Hematopoietic multipotent progenitor cell treated with erythropoietin and hydrocortisone succinate and interleukin-3 and kit ligand, for 17 days (in vitro differentiated cells): ENCODE results near the gene CORO1A.
"Not testable (repeated sequence)": the region's sequence is repeated elsewhere in the genome, so short reads cannot be mapped to it uniquely, and the experiment has no call there.

Experiments used
- DNase-seq: peaks from one replicate; pipeline ENCODE4 v3.0.0-alpha.2; 2015; ENCODE audit warnings: low spot score

The CORO1A gene

GRCh38 chr16:30170145-30170544 lies 13.3 kb upstream of the CORO1A start:
- not testable (repeated sequence) for DNase-seq

- no peak for DNase-seq
Observed at GRCh38 chr16:30173054-30173453, 10.3 kb upstream of the CORO1A start.

DNA sequence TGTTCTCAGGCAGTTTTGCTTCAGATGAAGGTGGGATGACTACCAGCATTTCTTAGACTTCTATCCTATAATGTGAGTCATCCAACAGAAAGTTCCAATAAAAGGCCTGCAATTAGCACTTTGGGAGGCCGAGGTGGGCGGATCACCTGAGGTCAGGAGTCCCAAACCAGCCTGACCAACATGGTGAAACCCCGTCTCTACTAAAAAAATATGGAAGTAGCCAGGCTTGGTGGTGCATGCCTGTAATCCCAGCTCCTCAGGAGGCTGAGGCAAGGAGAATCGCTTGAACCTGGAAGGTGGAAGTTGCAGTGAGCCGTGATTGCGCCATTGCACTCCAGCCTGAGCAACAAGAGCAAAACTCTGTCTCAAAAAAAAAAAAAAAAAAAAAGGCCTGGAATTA lies 6.5 kb upstream of the CORO1A start:
- not testable (repeated sequence) for DNase-seq

DNA sequence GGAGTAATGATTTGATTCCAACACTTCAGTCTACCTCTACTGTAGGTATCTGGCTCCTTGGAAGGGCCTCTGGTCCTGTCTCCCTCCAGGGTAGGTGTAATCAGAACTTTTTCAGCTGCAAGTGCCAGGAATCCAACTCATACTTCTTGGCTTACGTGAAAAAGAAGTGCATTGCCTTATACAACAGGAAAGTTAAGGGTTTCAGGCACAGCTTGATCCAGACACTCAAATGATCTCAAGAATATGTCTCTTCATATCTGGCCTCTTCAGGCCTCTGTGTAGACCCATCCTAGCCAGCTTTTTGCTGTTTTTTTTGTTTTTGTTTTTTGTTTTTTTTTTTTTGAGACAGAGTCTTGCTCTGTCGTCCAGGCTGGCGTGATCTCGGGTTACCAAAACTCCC lies 4.2 kb upstream of the CORO1A start:
- no peak for DNase-seq

GRCh38 chr16:30179931-30180330 lies 3.5 kb upstream of the CORO1A start:
- no peak for DNase-seq

GRCh38 chr16:30180741-30181140 lies 2.7 kb upstream of the CORO1A start:
- no peak for DNase-seq

DNA sequence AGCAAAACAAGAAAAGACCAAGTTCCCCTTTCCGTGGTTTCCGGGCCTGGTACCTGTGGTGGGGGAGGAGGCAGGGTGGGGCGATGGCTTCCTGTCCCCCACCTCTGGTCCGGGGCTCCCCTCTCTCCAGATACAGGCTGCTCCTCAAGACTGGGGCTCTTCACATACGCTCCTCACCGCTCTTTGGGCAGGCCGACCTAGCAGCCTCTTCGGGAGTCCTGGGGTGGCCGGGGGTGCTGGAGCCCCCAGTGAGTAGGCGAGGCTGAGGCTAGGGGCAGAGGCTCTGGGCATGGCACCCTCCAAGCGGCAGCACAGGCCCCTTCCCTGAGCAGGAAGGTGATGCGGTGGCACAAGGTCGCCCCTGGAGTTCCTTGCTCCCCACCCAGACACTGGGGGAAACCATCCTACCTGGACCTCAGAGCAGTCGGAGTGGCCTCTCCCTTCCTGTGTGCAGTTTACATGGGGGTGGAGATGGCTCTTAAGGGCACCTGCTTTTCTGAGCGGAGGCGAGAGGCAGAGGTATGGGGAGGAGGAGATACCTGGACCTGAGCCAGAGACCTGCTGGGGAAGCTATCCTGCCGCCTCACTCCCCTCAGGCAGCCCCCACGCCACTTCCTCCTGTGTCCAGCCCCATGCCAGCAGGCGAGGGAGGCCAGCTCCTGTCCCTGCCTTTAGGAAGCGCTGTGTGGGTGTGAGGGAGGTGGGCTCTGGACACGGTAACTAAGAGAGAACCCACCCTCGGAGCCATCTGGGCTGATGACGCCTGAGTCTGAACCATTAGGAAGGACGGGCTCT lies 891 bp downstream of the CORO1A start:
- no peak for DNase-seq

GRCh38 chr16:30184891-30185682 lies 1.7 kb downstream of the CORO1A start:
- no peak for DNase-seq

GRCh38 chr16:30185683-30186421 lies 2.5 kb downstream of the CORO1A start:
- DNase-seq = no peak

- DNase-seq = no peak
Observed at GRCh38 chr16:30186444-30186781, 3.0 kb downstream of the CORO1A start.

DNA sequence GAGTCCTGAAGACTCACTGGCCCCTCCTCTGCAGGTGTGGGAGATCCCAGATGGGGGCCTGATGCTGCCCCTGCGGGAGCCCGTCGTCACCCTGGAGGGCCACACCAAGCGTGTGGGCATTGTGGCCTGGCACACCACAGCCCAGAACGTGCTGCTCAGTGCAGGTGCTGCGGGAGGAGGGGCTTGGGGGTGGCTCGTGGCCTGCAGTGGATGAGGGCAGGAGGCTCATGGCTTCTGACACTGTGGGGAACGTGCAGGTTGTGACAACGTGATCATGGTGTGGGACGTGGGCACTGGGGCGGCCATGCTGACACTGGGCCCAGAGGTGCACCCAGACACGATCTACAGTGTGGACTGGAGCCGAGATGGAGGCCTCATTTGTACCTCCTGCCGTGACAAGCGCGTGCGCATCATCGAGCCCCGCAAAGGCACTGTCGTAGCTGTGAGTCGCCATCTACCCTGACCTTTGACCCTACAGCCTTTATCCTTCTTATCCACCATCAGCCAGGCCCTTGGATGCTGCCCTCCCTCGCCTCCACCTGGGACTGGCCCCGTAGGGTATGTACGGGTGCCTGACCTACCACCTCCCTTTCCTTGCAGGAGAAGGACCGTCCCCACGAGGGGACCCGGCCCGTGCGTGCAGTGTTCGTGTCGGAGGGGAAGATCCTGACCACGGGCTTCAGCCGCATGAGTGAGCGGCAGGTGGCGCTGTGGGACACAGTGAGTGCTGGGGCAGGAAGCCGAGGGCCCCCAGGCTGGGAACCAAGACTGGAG lies 3.6 kb downstream of the CORO1A start:
- DNase-seq = peak; percentile 71

GRCh38 chr16:30187556-30187865 lies 4.1 kb downstream of the CORO1A start:
- no peak for DNase-seq

- no peak for DNase-seq
Observed at GRCh38 chr16:30187971-30188561, 4.7 kb downstream of the CORO1A start.

DNA sequence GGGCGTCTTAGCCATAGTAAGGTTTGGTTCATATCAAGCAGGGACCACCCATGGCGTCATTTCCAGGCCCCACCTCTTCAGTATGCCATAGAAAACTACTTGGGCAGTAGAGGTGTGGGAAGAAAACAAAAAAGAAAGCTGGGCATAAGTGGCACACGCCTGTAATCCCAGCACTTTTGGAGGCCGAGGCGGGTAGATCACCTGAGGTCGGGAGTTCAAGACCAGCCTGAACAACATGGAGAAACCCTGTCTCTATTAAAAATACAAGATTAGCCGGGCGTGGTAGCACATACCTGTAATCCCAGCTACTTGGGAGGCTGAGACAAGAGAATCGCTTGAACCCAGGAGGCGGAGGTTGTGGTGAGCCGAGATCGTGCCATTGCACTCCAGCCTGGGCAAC lies 7.8 kb downstream of the CORO1A start:
- not testable (repeated sequence) for DNase-seq

DNA sequence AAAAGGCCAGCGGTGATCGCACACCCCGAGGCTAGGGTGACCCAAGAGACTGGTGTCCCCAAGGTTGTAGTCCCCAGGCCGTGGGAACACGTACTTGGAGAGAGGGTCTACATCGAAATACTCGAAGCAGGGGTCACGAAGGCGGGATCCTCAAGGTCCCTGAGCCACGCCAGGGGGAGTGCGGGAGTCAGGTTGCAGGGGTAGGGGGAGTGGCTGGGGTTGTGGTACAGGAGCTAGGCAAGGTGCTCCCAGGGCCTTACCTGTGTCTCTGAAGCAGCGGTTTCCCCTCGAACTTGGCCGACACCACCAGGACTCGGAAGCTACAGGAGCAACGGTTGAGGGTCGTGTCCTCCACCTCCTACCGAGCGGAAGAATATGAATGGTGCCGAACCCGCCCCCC lies 9.7 kb downstream of the CORO1A start:
- not testable (repeated sequence) for DNase-seq

- DNase-seq = not testable (repeated sequence)
Observed at GRCh38 chr16:30193615-30194014, 10.2 kb downstream of the CORO1A start, which contains the start of the genes BOLA2B and SLX1A. TSS of gene BOLA2B (minus strand) at chr16:30193666. CDS start at chr16:30193595, 71 bp downstream. TSS of gene SLX1A (plus strand) at chr16:30193875. CDS start at chr16:30194085, 210 bp downstream.

GRCh38 chr16:30194172-30194925 lies 10.9 kb downstream of the CORO1A start:
- DNase-seq = not testable (repeated sequence)

DNA sequence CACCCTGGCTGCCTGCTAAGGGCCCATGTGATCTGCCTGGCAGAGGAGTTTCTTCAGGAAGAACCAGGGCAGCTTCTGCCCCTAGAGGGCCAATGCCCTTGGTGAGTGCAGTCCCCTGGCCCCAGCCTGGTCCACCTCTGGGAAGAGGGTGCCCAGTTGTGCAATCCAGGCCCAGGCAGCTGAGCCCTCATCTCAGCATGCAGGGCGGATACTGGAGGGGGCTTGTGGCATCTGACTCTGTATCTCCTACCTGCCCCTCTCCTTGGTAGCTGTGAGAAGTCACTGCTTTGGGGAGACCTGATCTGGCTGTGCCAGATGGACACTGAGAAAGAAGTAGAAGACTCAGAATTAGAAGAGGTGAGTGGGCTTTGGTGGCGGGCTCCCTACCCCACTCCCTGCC lies 13.6 kb downstream of the CORO1A start:
- not testable (repeated sequence) for DNase-seq

DNA sequence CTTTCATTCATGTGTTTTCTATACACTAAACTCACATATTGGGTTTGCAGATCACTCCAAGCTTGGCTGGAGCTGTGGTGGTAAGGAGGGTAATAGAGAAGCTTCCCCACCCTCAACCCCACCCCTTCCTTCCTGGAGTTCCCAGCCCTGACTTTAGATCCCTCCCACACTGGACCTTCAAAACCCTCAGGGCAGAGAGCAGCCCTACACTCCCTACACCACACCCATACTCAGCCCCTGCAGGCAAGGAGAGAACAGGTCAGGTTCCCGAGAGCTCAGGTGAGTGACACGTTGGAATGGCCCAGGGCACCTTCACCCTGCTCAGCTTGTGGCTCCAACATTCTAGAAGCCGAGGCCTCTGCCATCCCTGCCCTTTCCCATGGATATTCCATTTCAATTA lies 15.6 kb downstream of the CORO1A start, which contains the start of gene SULT1A3:
Gene SULT1A3, plus strand, starts transcription at position 207 of the 400 bp plus-strand sequence. CDS start 1,474 bp downstream, outside the sequence.
- not testable (repeated sequence) for DNase-seq

DNA sequence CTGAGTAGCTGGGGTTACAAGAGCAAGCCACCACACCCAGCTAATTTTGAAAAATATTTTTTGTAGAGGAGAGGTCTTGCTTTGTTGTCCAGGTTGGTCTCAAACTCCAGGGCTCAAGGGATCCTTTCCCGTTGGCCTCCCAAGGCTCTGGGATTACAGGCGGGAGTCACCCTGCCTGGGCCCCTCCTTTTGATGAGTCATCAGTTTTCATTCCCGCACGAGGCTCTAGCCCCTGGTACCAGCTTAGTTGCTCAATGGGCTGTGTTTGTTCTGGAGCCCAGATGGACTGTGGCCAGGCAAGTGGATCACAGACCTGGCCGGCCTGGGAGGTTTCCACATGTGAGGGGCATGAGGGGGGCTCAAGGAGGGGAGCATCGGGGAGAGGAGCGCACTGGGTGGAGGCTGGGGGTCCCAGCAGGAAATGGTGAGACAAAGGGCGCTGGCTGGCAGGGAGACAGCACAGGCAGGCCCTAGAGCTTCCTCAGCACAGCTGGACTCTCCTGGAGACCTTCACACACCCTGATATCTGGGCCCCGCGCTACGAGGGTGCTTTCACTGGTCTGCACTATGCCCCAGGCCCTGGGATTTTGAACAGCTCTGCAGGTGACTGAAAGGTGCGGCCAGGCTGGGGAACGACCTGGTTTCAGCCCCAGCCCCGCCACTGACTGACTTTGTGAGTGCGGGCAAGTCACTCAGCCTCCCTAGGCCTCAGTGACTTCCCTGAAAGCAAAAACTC lies 16.4 kb downstream of the CORO1A start:
- DNase-seq = not testable (repeated sequence)
